ENCODE data around the gene FLNC. TPM values are rescaled to one million over a fixed set of nuclear protein-coding genes. Genes with fewer than 3 reads are reported as not detected.

The FLNC gene
- total RNA-seq, 4 donors from 2014 or later, result 5.7 to 12.6 (median 9.3) TPM

DNA sequence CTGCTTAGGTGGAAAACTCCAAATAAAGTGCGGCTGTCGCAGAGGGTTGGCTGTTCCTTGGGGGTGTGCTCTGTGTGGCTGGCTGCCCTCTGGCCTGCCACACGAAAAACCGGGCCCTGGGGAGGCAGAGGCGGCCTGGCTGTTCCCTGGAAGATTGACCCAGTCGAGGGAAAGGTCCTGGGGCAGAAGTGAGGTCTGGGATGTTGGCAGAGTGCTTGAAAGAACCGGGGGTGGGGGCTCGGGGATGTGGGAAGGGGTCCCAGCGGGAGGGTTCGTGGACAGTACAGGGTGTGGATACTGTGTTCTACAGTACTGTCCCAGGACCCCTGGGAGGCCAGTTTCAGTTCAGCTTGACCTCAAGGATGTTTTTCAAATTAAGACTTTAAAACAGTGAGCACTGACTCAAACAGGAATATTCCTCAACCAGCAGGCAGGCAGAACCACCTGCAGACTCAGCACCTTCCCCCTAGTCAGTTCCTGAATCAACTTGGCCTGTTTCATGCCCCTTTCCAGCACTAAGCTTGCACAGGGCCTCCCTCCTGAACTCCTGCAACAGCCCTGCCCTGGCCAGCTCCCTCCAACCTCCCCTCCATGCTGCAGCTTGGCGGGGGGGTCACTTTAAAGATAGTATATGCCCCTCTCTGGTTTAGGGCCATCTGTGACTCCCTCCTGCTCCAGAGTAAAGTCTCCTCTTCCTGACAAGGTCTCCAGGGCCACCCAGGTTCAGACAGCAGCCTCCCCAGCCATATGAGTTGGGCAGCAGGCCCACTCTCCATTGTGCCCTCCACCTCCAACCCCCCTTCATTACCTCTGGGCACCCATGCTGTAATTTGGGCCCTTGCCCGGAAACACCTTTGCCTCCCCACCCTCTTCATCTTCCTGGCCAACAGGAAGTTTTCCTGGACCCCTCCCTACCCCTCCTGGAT is 29.3 kb downstream of the FLNC start:
- peak in 1 of 2 donors; percentile 16 for DNase-seq
- intact Hi-C loops (cut with DNase I), result loop anchor here (10.0 kb wide), 1 partner anchor 125 kb away; the partner anchor contains the start of gene CALU
- Histone ChIP-seq H3K27me3 (no peaks in the 10 kb centered on the region), H3K27ac (peak overlapping the region in 1 of 3 donors; percentile 50), H3K4me1 (peaks cover 10 to 22% of the 10 kb centered on the region in 2 donors), H3K9me3 (no peaks in the 10 kb centered on the region), H3K36me3 (no peaks in the 10 kb centered on the region), H3K4me3 (replicated peaks in 1 of 3) (no peak overlapping the region)
- WGBS, 2 donors, result 62 to 71% methylated on average over 12 of the region's 12 CpGs
- no peak for TF ChIP-seq CTCF (IDR thresholded peaks at IDR 0.05)
- no peak for TF ChIP-seq POLR2A (IDR thresholded peaks at IDR 0.05)

- H3K4me3 ChIP-seq (replicated peaks in 1 of 3), result no peak overlapping the region
- H3K27ac ChIP-seq, result no peak overlapping the region
- H3K9me3 ChIP-seq, result no peaks in the 10 kb centered on the region
- 49 to 52% methylated on average over 10 of the region's 10 CpGs for WGBS, 2 donors
- peaks cover 10 to 22% of the 10 kb centered on the region in 2 donors for H3K4me1 ChIP-seq
- H3K27me3 ChIP-seq, result no peaks in the 10 kb centered on the region
- H3K36me3 ChIP-seq, result peaks cover 4 to 7% of the 10 kb centered on the region in 2 donors
- intact Hi-C loops (cut with DNase I), result loop anchor here (10.0 kb wide), 1 partner anchor 126 kb away; the partner anchor contains the start of gene CALU
- TF ChIP-seq POLR2A (IDR thresholded peaks at IDR 0.05), result no peak
- no peak for TF ChIP-seq CTCF (IDR thresholded peaks at IDR 0.05)
- DNase-seq, result no peak
Observed at GRCh38 chr7:128860158-128861073, 30.2 kb downstream of the FLNC start.

DNA sequence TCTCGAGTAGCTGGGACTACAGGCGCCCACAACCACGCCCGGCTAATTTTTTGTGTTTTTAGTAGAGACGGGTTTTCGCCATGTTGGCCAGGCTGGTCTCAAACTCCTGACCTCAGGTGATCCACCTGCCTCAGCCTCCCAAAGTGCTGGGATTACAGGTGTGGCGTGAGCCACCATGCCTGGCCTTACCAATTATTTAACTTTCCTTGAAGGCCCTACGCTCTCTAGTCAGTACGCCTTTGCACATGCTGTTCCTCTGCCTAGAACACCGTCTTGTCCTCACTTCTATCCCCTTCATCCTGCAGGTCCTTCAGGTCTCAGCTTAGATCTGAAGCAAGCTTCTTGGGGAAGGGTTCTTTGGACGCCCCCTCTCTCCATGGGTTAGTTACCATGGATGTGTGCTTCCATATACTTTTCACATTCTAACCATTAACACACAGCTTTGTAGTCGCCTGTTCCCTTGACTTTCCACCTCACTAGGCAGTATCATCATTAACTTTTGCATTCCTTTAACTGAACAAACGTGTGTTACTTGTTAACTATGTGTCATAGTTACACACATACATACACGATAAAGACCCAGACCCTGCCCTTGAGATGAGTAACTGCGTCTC is 31.9 kb downstream of the FLNC start:
- H3K36me3 ChIP-seq, result peaks cover 10 to 14% of the 10 kb centered on the region in 2 donors
- no peaks in the 10 kb centered on the region for H3K27me3 ChIP-seq
- no peak for DNase-seq
- TF ChIP-seq CTCF (IDR thresholded peaks at IDR 0.05) (no peak), POLR2A (IDR thresholded peaks at IDR 0.05) (no peak)
- intact Hi-C loops (cut with DNase I), result loop anchor here (10.0 kb wide), 1 partner anchor 127 kb away; the partner anchor contains the start of gene CALU
- H3K27ac ChIP-seq, result no peak overlapping the region
- WGBS, 2 donors, result 68% methylated on average over 15 of the region's 15 CpGs
- no peak overlapping the region for H3K4me3 ChIP-seq (replicated peaks in 1 of 3)
- peaks cover 10 to 22% of the 10 kb centered on the region in 2 donors for H3K4me1 ChIP-seq
- H3K9me3 ChIP-seq, result no peaks in the 10 kb centered on the region

- peak; percentile 96 to 98 for DNase-seq
- H3K4me3 ChIP-seq (replicated peaks in 1 of 3), result peak within 1 kb of the TSS; percentile 51 to 99 (median 64)
- peaks cover 10 to 22% of the 10 kb centered on the region in 2 donors for H3K4me1 ChIP-seq
- WGBS, 2 donors, result 0% methylated on average over 55 to 56 of the region's 65 CpGs
- TF ChIP-seq POLR2A (IDR thresholded peaks at IDR 0.05), result peak in 1 of 2 donors; percentile 85
- peak in 1 of 6 experiments; percentile 25 for TF ChIP-seq CTCF (IDR thresholded peaks at IDR 0.05)
- H3K9me3 ChIP-seq, result no peaks in the 10 kb centered on the region
- peaks cover 10 to 14% of the 10 kb centered on the region in 2 donors for H3K36me3 ChIP-seq
- no peaks in the 10 kb centered on the region for H3K27me3 ChIP-seq
- peak within 1 kb of the TSS in 2 of 3 donors; percentile 9 to 62 for H3K27ac ChIP-seq
- intact Hi-C loops (cut with DNase I), result loop anchor here (10.0 kb wide), 1 partner anchor 128 kb away; the partner anchor contains the start of gene CALU
Observed at GRCh38 chr7:128862571-128863432, 32.6 kb downstream of the FLNC start, which contains the start of gene ATP6V1F. ATP6V1F (plus strand) TSS chr7:128862856; CDS start chr7:128862905, 49 bp downstream.
